Stomach (tissue), 9 donors: ENCODE data around the gene PRICKLE2. TPM values are rescaled to one million over a fixed set of nuclear protein-coding genes. Genes with fewer than 3 reads are reported as not detected.

Experiments used
- DNase-seq, 2 donors: peaks; one replicate each; pipeline versions ENCODE4 v3.0.0 to v3.0.0-alpha.2; 2013 to 2019
- H3K27ac ChIP-seq, 5 donors: fragments of 200-600 bp in 4 of 5; sonication (generic) in 4 of 5; one replicate each; pipeline ENCODE4 v1.5.1; 2013 to 2019; ENCODE audit warnings: mild to moderate bottlenecking in 1 of 5, moderate library complexity in 1 of 5
- H3K27me3 ChIP-seq, 3 donors: fragments of 200-600 bp; sonication (generic); one replicate each; pipeline ENCODE4 v1.5.1; 2017 to 2019; ENCODE audit warnings: mixed run types in 1 of 3
- H3K36me3 ChIP-seq, 4 donors: fragments of 200-600 bp; sonication (generic); 1 replicate in 3 of 4; 2 replicates in 1 of 4; pipeline ENCODE4 v1.5.1; 2016 to 2019
- H3K4me1 ChIP-seq, 4 donors: fragments of 200-600 bp; sonication (generic); one replicate each; pipeline ENCODE4 v1.5.1; 2016 to 2019
- H3K4me3 ChIP-seq, 4 donors: fragments of 200-600 bp; sonication (generic) in 3 of 4; one replicate each; pipeline ENCODE4 v1.5.1; 2016 to 2019; ENCODE audit warnings: mild to moderate bottlenecking in 1 of 4
- H3K9me3 ChIP-seq, 4 donors: fragments of 200-600 bp; sonication (generic); one replicate each; pipeline ENCODE4 v1.5.1; 2016 to 2019
- EP300 ChIP-seq: sonication (generic); formaldehyde crosslinking; IDR thresholded peaks from one replicate; pipeline ENCODE4 v1.6.1; 2017; ENCODE audit warnings: antibody characterized with exemption
- POLR2A ChIP-seq, 4 donors: fragments of 450-650 bp; IDR thresholded peaks; one replicate each; pipeline ENCODE4 v1.6.1; 2016; ENCODE audit warnings: antibody characterized with exemption in 4 of 4, control low read depth in 2 of 4, mild to moderate bottlenecking in 1 of 4, moderate library complexity in 1 of 4
- POLR2AphosphoS5 ChIP-seq, 3 donors: sonication (generic); formaldehyde crosslinking; IDR thresholded peaks; one replicate each; pipeline ENCODE4 v1.6.1; 2016; ENCODE audit warnings: antibody characterized with exemption in 3 of 3
- WGBS, 5 donors: extraction: QIAGEN DNeasy Blood & Tissue Kit in 3 of 5; methylation state at CpG; one replicate each; pipeline versions ENCODE4 v1.1.5 to v1.1.7; 2013 to 2018; 5-methylcytosine and 5-hydroxymethylcytosine counted together
- intact Hi-C: fragments of 100-400 bp; cut with DNase I; formaldehyde crosslinking; loops from one replicate; pipeline ENCODE4 v1.15.1; 2023; ENCODE audit warnings: low total_unique reads
- polyA plus RNA-seq, 3 donors: library from polyadenylated mRNA; stranded (reverse); fragments of 200-250 nt; gene quantifications; one replicate each; pipeline ENCODE4 v1.2.3, GENCODE V29; 2013
- total RNA-seq, 5 donors: library from RNA; depleted of rRNA; stranded (reverse); fragments of >200 nt; gene quantifications; one replicate each; pipeline versions ENCODE4 v1.1.0 to v1.2.3, GENCODE V29; 2014 to 2016
- TF ChIP-seq, protein P1 (sequence below), 7 experiments: fragments of 450-650 bp in 4 of 7; fragments of 200-600 bp in 3 of 7; sonication (generic) in 3 of 7; IDR thresholded peaks; one replicate each; pipeline ENCODE4 v1.5.1; 2016 to 2019; ENCODE audit warnings: antibody characterized with exemption in 7 of 7, control low read depth in 2 of 7, mild to moderate bottlenecking in 1 of 7
- donor health status: healthy with polysubstance abuse.
- donor health status: Bipolar disorder and iron deficiency.
- donor health status: healthy.

The PRICKLE2 gene
- total and polyA plus RNA-seq, 8 donors: 3.7 to 59.1 (median 21.0) TPM

DNA sequence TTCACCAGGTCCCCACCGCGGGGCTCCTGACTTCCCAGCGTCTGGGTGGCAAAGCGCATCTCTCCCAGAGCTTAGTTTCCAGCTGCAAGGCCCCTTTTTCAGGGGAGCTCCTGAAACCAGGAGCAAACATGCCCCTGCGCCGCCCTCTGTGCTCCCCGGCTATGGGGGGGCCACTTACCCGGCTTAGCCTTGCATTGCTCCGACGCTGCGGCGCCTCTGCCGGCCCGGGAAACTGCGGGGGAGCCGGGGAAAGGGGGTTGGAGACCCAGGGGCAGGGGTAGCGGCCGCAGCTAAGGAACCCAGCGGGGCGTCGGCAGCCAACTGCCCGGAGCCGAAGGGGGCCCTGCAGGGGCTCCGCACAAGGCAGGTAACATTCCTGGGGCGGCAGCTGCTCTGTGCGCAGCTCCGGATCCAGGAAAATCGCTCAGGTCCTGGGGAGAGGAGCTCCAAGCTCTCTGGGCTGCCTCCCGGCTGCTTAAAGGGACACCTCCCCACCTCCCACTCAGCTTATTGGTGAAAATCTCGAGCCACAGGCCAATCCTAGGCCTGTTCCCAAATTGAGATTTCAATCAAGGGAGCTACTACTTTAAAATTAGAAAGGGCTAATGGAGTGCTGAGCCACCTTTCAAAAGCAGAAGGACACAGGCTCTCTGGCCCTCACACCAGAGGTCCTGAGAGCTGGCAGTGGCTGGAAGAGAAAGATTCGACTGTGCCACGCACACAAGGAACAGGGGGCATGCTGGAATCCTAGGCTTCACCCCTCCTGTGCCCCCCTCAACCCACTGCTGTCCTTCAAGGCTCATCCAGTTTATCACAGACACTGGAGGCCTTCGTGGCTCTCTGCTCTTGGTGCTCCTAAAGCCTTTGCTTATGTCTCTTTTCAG lies 42.7 kb upstream of the PRICKLE2 start:
- Histone ChIP-seq H3K4me3 (peak overlapping the region; percentile 56 to 65 (median 64)), H3K4me1 (peaks cover 0 to 39% (median 15%) of the 10 kb centered on the region in 4 donors), H3K36me3 (no peaks in the 10 kb centered on the region), H3K9me3 (no peaks in the 10 kb centered on the region), H3K27me3 (peaks cover 0 to 8% (median 5%) of the 10 kb centered on the region in 3 donors), H3K27ac (peak overlapping the region; percentile 79 to 94 (median 88))
- intact Hi-C loops: no loop called here
- peak; percentile 45 to 84 for DNase-seq
- TF ChIP-seq POLR2AphosphoS5 (IDR thresholded peaks at IDR 0.05): peak; percentile 78 to 90 (median 81)
- TF ChIP-seq POLR2A (IDR thresholded peaks at IDR 0.05): peak in 1 of 4 donors; percentile 32
- TF ChIP-seq, protein P1, sequence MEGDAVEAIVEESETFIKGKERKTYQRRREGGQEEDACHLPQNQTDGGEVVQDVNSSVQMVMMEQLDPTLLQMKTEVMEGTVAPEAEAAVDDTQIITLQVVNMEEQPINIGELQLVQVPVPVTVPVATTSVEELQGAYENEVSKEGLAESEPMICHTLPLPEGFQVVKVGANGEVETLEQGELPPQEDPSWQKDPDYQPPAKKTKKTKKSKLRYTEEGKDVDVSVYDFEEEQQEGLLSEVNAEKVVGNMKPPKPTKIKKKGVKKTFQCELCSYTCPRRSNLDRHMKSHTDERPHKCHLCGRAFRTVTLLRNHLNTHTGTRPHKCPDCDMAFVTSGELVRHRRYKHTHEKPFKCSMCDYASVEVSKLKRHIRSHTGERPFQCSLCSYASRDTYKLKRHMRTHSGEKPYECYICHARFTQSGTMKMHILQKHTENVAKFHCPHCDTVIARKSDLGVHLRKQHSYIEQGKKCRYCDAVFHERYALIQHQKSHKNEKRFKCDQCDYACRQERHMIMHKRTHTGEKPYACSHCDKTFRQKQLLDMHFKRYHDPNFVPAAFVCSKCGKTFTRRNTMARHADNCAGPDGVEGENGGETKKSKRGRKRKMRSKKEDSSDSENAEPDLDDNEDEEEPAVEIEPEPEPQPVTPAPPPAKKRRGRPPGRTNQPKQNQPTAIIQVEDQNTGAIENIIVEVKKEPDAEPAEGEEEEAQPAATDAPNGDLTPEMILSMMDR (IDR thresholded peaks at IDR 0.05): no peak
- 8 to 19% (median 9%) methylated on average over 20 to 33 of the region's 33 CpGs for WGBS, 5 donors

DNA sequence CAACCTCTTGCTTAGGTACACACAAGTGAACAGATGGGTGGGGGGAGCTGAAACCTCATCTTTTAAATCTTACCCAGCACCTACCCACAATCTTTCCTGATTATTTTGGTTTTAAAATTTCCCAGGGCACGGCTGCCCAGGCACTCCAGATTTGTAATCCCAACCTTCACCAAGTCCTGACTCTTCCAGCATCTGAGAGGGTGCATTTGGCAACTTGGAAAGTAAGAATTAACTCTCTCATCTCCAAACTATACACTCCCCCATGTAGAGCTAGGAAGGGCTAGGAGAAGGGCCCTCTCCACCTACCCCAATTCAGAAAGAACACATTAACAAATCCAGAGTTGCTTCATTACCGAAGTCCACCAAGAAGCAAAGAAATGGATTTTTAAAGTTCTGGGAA lies 41.7 kb upstream of the PRICKLE2 start:
- Histone ChIP-seq H3K9me3 (no peaks in the 10 kb centered on the region), H3K4me1 (peaks cover 0 to 39% (median 19%) of the 10 kb centered on the region in 4 donors), H3K36me3 (no peaks in the 10 kb centered on the region), H3K4me3 (peak overlapping the region; percentile 56 to 65 (median 64)), H3K27me3 (peaks cover 0 to 8% (median 5%) of the 10 kb centered on the region in 3 donors), H3K27ac (peak overlapping the region; percentile 50 to 94 (median 88))
- intact Hi-C loops: no loop called here
- no peak for DNase-seq
- WGBS, 5 donors: 49 to 74% (median 66%) methylated on average over 2 of the region's 2 CpGs
- TF ChIP-seq POLR2AphosphoS5 (IDR thresholded peaks at IDR 0.05) (no peak), POLR2A (IDR thresholded peaks at IDR 0.05) (no peak), EP300 (no peak)
- TF ChIP-seq, protein P1 (IDR thresholded peaks at IDR 0.05): no peak

DNA sequence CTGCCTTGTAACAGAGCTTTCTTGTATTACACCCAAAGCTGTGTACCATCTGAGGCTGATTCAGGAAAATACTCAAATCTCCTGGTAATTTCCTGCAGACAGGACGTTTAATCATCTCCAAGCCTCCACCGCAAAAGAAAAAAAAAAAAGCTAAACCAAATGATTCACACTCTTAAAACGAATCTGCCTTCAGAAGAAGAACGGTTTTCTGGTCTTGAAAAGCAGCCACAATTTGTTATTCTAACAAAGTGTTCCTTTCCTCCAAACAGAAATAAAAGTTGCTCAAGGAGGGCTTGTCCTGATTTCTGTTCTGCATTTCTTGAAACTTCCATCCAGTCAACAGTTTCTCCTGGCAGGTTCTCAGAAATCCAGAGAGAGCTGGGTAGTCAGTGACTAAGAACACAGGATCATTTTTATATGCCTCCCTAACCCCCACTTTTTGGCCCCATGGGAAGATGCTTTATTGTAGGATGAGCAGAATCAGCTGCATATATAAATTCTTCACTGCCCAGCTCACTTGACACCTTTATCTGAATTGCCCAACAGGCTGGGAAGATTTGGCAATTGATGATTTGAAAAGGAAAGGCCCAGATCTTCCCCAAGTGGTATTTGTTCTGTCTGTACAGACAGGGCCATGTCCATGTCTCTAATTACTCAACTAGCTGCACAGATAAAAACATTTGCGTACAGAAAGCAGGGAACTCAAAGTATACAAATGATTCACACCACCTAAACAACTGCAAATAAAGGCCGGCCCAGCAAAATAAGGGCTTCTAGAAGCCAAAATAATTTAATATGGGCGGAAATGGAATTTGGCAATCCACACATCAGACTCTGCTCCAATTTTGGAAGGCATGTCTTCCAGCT lies 41.0 kb upstream of the PRICKLE2 start:
- intact Hi-C loops: no loop called here
- peaks cover 0 to 8% (median 5%) of the 10 kb centered on the region in 3 donors for H3K27me3 ChIP-seq
- WGBS, 5 donors: 23 to 49% (median 38%) methylated on average over 7 of the region's 7 CpGs
- peak overlapping the region; percentile 50 to 94 (median 88) for H3K27ac ChIP-seq
- no peaks in the 10 kb centered on the region for H3K36me3 ChIP-seq
- H3K4me1 ChIP-seq: peaks cover 0 to 44% (median 21%) of the 10 kb centered on the region in 4 donors
- peak overlapping the region; percentile 56 to 65 (median 64) for H3K4me3 ChIP-seq
- TF ChIP-seq, protein P1 (IDR thresholded peaks at IDR 0.05): no peak
- TF ChIP-seq POLR2AphosphoS5 (IDR thresholded peaks at IDR 0.05): no peak
- TF ChIP-seq POLR2A (IDR thresholded peaks at IDR 0.05): no peak
- no peak for TF ChIP-seq EP300
- no peaks in the 10 kb centered on the region for H3K9me3 ChIP-seq
- DNase-seq: peak in 1 of 2 donors; percentile 60

DNA sequence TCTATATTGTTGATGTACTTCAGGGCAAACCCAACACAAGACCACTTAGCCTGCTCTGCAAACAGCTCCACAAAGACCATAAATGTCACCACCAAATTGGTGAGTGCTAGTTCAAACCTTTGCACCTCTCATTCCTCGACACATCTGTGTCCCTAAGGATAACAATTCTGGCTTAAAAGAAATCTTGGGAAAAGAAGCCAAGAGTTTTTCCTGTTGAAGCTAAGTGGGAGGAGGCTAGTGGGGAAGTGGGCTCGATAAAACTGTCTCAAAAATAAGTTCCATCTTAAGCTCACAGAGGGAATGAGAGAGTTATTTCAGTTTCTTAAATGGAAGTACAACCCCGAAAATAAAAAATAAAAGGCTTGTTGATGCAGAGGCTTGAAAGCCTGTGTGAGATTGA lies 40.4 kb upstream of the PRICKLE2 start:
- Histone ChIP-seq H3K27ac (peak overlapping the region; percentile 61 to 94 (median 88)), H3K9me3 (no peaks in the 10 kb centered on the region), H3K4me3 (peak overlapping the region; percentile 31 to 65 (median 50)), H3K27me3 (peaks cover 0 to 8% (median 5%) of the 10 kb centered on the region in 3 donors), H3K4me1 (peaks cover 0 to 50% (median 25%) of the 10 kb centered on the region in 4 donors), H3K36me3 (no peaks in the 10 kb centered on the region)
- DNase-seq: no peak
- intact Hi-C loops: no loop called here
- WGBS, 5 donors: 26 to 45% (median 39%) methylated on average over 3 of the region's 3 CpGs
- TF ChIP-seq, protein P1 (IDR thresholded peaks at IDR 0.05): no peak
- TF ChIP-seq EP300 (no peak), POLR2A (IDR thresholded peaks at IDR 0.05) (no peak), POLR2AphosphoS5 (IDR thresholded peaks at IDR 0.05) (no peak)
